Neural cell (in vitro differentiated cells): Measurements from ENCODE around the gene ME1. TPM values are rescaled to one million over a fixed set of nuclear protein-coding genes. Genes with fewer than 3 reads are reported as not detected.
A peak's percentile ranks its signal among the peaks of the same experiment; 100 is the strongest.

Experiments used
- H2AFZ ChIP-seq: fragments of 200-600, 300-800 bp; sonication (generic), shearing (Covaris generic); 2 replicates; pipeline ENCODE4 v1.6.0; 2014; ENCODE audit warnings: low read depth, mild to moderate bottlenecking, antibody characterized with exemption, low read length, moderate library complexity
- H3F3A ChIP-seq: fragments of 200-600 bp; shearing (Covaris generic); 2 replicates; pipeline ENCODE4 v1.6.1; 2016; ENCODE audit warnings: mild to moderate bottlenecking, moderate library complexity, mixed read lengths, antibody characterized with exemption, low read length; ENCODE audit not compliant: insufficient read depth, poor library complexity, severe bottlenecking
- H3K27ac ChIP-seq: fragments of 200-600, 300-800 bp; sonication (generic), shearing (Covaris generic); 2 replicates; pipeline ENCODE4 v1.5.1; 2014; ENCODE audit warnings: mild to moderate bottlenecking, low read length, moderate library complexity
- H3K27me3 ChIP-seq: fragments of 300-800, 200-600 bp; sonication (generic), shearing (Covaris generic); 2 replicates; pipeline ENCODE4 v1.6.0; 2014; ENCODE audit warnings: mild to moderate bottlenecking, low read depth, low read length, moderate library complexity; ENCODE audit not compliant: insufficient read depth
- H3K36me3 ChIP-seq: fragments of 300-800, 200-600 bp; sonication (generic), shearing (Covaris generic); 2 replicates; pipeline ENCODE4 v1.5.1; 2014; ENCODE audit warnings: mild to moderate bottlenecking, antibody characterized with exemption, low read length, moderate library complexity; ENCODE audit not compliant: insufficient read depth
- H3K4me2 ChIP-seq: fragments of 300-800, 200-600 bp; sonication (generic), shearing (Covaris generic); 2 replicates; pipeline ENCODE4 v1.6.0; 2014; ENCODE audit warnings: mild to moderate bottlenecking, low read length
- H3K4me3 ChIP-seq: fragments of 300-800, 200-600 bp; sonication (generic), shearing (Covaris generic); 2 replicates; pipeline ENCODE4 v1.5.1; 2014; ENCODE audit warnings: mild to moderate bottlenecking, low read length, moderate library complexity
- H3K79me2 ChIP-seq: fragments of 200-600 bp; shearing (Covaris generic); replicated peaks from 2 replicates; pipeline ENCODE4 v1.6.0; 2014; ENCODE audit warnings: mild to moderate bottlenecking, low read length, moderate library complexity; ENCODE audit not compliant: insufficient read depth
- H3K9ac ChIP-seq: fragments of 300-800, 200-600 bp; sonication (generic), shearing (Covaris generic); 2 replicates; pipeline ENCODE4 v1.6.1; 2016; ENCODE audit warnings: mild to moderate bottlenecking, low read length, mixed read lengths
- H3K9me2 ChIP-seq: fragments of 200-600 bp; shearing (Covaris generic); 2 replicates; pipeline ENCODE4 v1.6.1; 2016; ENCODE audit warnings: mild to moderate bottlenecking, low read length, mixed read lengths; ENCODE audit not compliant: insufficient read depth
- H3K9me3 ChIP-seq: fragments of 200-600, 300-800 bp; sonication (generic), shearing (Covaris generic); 2 replicates; pipeline ENCODE4 v1.6.1; 2016; ENCODE audit warnings: mild to moderate bottlenecking, mixed run types, low read length, moderate library complexity, mixed read lengths
- H4K20me1 ChIP-seq: fragments of 200-600 bp; shearing (Covaris generic); 2 replicates; pipeline ENCODE4 v1.6.1; 2016; ENCODE audit warnings: mild to moderate bottlenecking, mixed run types; ENCODE audit not compliant: insufficient read depth
- EP300 ChIP-seq: fragments of 450-650 bp; conservative IDR thresholded peaks from 2 replicates; pipeline ENCODE4 v1.6.1; 2014; ENCODE audit warnings: antibody characterized with exemption, mild to moderate bottlenecking, moderate library complexity; ENCODE audit not compliant: poor library complexity, severe bottlenecking
- EZH2 ChIP-seq: fragments of 200-600, 300-800 bp; shearing (Covaris generic), sonication (generic); IDR thresholded peaks from 2 replicates; pipeline ENCODE4 v1.6.1; 2014; ENCODE audit warnings: antibody characterized with exemption, low read length, borderline replicate concordance, mild to moderate bottlenecking; ENCODE audit not compliant: insufficient read depth, poor library complexity, severe bottlenecking
- MXI1 ChIP-seq: fragments of 450-650 bp; conservative IDR thresholded peaks from 2 replicates; pipeline ENCODE4 v1.6.1; 2014; ENCODE audit warnings: antibody characterized with exemption, mild to moderate bottlenecking; ENCODE audit not compliant: poor library complexity, severe bottlenecking
- POLR2AphosphoS5 ChIP-seq: IDR thresholded peaks from 2 replicates; pipeline ENCODE4 v1.6.1; 2012
- RAD21 ChIP-seq: fragments of 450-650 bp; conservative IDR thresholded peaks from 2 replicates; pipeline ENCODE4 v1.6.1; 2014; ENCODE audit warnings: antibody characterized with exemption, mild to moderate bottlenecking, moderate library complexity
- SMC3 ChIP-seq: fragments of 450-650 bp; conservative IDR thresholded peaks from 2 replicates; pipeline ENCODE4 v1.6.1; 2014; ENCODE audit warnings: antibody characterized with exemption, mild to moderate bottlenecking, moderate library complexity; ENCODE audit not compliant: poor library complexity
- TAF1 ChIP-seq: IDR thresholded peaks from 2 replicates; pipeline ENCODE4 v1.6.1; 2012; ENCODE audit warnings: low read depth
- polyA plus RNA-seq: library from polyadenylated mRNA; depleted of rRNA; stranded (reverse); fragments of >200 nt; gene quantifications from 2 replicates; pipeline ENCODE4 v1.2.3, GENCODE V29; 2014
- TF ChIP-seq, protein P1 (sequence below): fragments of 450-650 bp; IDR thresholded peaks from 2 replicates; pipeline ENCODE4 v1.5.1; 2014; ENCODE audit warnings: antibody characterized with exemption, mild to moderate bottlenecking, moderate library complexity; ENCODE audit not compliant: poor library complexity, severe bottlenecking
- TF ChIP-seq, protein P2 (sequence below): IDR thresholded peaks from 2 replicates; pipeline ENCODE4 v1.6.1; 2012; ENCODE audit warnings: borderline replicate concordance

The ME1 gene
- polyA plus RNA-seq, 1 donor from 2014 or later: 0.09 TPM

DNA sequence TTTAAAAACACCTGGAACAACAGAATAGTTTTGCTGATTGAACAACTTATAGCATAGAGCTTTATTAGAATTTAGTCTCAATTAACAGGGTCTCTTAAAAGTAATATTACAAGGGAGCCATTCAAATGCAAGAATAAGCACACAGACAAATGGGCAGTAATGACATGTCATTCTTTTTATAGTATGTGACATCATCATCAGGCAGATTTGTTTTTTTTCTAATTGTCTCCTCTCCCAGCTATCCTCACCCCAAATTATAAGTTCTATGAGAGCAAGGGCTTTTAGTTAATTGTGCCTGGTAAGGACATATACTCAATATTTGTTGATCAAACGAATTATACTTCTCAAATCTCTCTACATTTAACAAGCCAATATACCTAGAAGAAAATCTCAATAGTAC is 248.7 kb downstream of the ME1 start:
- H3K36me3 ChIP-seq: no peaks in the 10 kb centered on the region

DNA sequence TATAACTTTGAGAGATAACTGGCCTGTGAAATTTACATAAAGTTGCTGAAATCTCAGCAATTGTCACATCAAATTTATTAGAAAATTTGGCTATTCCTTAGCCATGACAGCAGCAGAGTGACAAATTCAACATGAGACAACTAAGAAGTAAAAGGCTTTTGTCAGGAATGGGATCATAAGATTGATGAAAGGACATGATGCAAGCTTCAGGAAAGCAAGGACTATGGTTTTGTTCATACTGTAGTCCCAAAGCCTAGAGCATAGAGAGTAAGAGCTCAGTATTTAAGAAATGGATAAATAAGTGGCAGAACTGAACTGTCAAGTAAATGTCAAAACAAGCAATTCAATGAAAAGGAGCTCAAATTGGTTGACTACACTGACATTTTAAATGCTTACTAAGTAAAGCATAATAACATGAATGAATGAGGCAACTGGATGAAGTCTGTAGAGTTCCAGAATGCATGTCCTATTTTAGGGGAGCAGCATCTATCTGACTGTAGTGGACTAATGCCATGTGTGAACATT is 250.4 kb downstream of the ME1 start:
- H3K4me2 ChIP-seq: peak overlapping the region; percentile 32
- H3K9me3 ChIP-seq: no peaks in the 10 kb centered on the region
- peaks cover 9% of the 10 kb centered on the region for H3K36me3 ChIP-seq
- H4K20me1 ChIP-seq: no peaks in the 10 kb centered on the region
- TF ChIP-seq EZH2 (no peak), MXI1 (no peak), EP300 (peak; percentile 90), POLR2AphosphoS5 (peak; percentile 77)
- TF ChIP-seq, protein P1, sequence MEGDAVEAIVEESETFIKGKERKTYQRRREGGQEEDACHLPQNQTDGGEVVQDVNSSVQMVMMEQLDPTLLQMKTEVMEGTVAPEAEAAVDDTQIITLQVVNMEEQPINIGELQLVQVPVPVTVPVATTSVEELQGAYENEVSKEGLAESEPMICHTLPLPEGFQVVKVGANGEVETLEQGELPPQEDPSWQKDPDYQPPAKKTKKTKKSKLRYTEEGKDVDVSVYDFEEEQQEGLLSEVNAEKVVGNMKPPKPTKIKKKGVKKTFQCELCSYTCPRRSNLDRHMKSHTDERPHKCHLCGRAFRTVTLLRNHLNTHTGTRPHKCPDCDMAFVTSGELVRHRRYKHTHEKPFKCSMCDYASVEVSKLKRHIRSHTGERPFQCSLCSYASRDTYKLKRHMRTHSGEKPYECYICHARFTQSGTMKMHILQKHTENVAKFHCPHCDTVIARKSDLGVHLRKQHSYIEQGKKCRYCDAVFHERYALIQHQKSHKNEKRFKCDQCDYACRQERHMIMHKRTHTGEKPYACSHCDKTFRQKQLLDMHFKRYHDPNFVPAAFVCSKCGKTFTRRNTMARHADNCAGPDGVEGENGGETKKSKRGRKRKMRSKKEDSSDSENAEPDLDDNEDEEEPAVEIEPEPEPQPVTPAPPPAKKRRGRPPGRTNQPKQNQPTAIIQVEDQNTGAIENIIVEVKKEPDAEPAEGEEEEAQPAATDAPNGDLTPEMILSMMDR: no peak
- no peaks in the 10 kb centered on the region for H3K9me2 ChIP-seq
- H3K27ac ChIP-seq: no peak overlapping the region
- no peak overlapping the region for H2AFZ ChIP-seq
- no peak overlapping the region for H3K9ac ChIP-seq
- no peaks in the 10 kb centered on the region for H3K79me2 ChIP-seq
- H3K27me3 ChIP-seq: no peaks in the 10 kb centered on the region
- no peaks in the 10 kb centered on the region for H3F3A ChIP-seq
- H3K4me3 ChIP-seq: no peak overlapping the region

More for the DNA sequence above, 248.7 kb downstream of the ME1 start:
- no peak overlapping the region for H3K4me3 ChIP-seq
- no peak for TF ChIP-seq TAF1
- no peak for TF ChIP-seq EZH2
- TF ChIP-seq EP300: no peak
- TF ChIP-seq POLR2AphosphoS5: no peak
- TF ChIP-seq, protein P2, sequence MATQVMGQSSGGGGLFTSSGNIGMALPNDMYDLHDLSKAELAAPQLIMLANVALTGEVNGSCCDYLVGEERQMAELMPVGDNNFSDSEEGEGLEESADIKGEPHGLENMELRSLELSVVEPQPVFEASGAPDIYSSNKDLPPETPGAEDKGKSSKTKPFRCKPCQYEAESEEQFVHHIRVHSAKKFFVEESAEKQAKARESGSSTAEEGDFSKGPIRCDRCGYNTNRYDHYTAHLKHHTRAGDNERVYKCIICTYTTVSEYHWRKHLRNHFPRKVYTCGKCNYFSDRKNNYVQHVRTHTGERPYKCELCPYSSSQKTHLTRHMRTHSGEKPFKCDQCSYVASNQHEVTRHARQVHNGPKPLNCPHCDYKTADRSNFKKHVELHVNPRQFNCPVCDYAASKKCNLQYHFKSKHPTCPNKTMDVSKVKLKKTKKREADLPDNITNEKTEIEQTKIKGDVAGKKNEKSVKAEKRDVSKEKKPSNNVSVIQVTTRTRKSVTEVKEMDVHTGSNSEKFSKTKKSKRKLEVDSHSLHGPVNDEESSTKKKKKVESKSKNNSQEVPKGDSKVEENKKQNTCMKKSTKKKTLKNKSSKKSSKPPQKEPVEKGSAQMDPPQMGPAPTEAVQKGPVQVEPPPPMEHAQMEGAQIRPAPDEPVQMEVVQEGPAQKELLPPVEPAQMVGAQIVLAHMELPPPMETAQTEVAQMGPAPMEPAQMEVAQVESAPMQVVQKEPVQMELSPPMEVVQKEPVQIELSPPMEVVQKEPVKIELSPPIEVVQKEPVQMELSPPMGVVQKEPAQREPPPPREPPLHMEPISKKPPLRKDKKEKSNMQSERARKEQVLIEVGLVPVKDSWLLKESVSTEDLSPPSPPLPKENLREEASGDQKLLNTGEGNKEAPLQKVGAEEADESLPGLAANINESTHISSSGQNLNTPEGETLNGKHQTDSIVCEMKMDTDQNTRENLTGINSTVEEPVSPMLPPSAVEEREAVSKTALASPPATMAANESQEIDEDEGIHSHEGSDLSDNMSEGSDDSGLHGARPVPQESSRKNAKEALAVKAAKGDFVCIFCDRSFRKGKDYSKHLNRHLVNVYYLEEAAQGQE: no peak
- no peak for TF ChIP-seq RAD21
- TF ChIP-seq SMC3: no peak
- TF ChIP-seq MXI1: no peak
- TF ChIP-seq, protein P1: no peak
- H3K27ac ChIP-seq: no peak overlapping the region
- no peaks in the 10 kb centered on the region for H3F3A ChIP-seq
- no peaks in the 10 kb centered on the region for H4K20me1 ChIP-seq
- no peak overlapping the region for H2AFZ ChIP-seq
- H3K4me2 ChIP-seq: no peak overlapping the region
- no peak overlapping the region for H3K9ac ChIP-seq
- H3K9me2 ChIP-seq: no peaks in the 10 kb centered on the region
- H3K27me3 ChIP-seq: no peaks in the 10 kb centered on the region
- no peaks in the 10 kb centered on the region for H3K9me3 ChIP-seq
- H3K79me2 ChIP-seq: no peaks in the 10 kb centered on the region
